Mucosa of descending colon (tissue), 3 donors: Measurements from ENCODE around the gene TMEM164. TPM values are rescaled to one million over a fixed set of nuclear protein-coding genes. Genes with fewer than 3 reads are reported as not detected.

ENCODE experiments used
- ATAC-seq: fragments of 200-7000 bp; cut with Tn5 transposase; one replicate; pipeline ENCODE4 v1.9.1; 2020; ENCODE audit warnings: mild to moderate bottlenecking, moderate library complexity
- DNase-seq, 3 donors: peaks; one replicate each; pipeline ENCODE4 v3.0.0-alpha.2; 2020
- H3K36me3 ChIP-seq: fragments of 200-600 bp; one replicate; pipeline ENCODE4 v1.8.0; 2021; ENCODE audit warnings: low read depth, mild to moderate bottlenecking
- H3K4me1 ChIP-seq: fragments of 200-600 bp; one replicate; pipeline ENCODE4 v1.8.0; 2021; ENCODE audit warnings: low read depth, mild to moderate bottlenecking
- H3K4me3 ChIP-seq: fragments of 200-600 bp; one replicate; pipeline ENCODE4 v1.8.0; 2021; ENCODE audit warnings: mild to moderate bottlenecking
- H3K9me3 ChIP-seq: fragments of 200-600 bp; one replicate; pipeline ENCODE4 v1.8.0; 2021; ENCODE audit warnings: mild to moderate bottlenecking
- CTCF ChIP-seq: fragments of 200-600 bp; IDR thresholded peaks from one replicate; pipeline ENCODE4 v1.8.0; 2022; ENCODE audit warnings: antibody characterized with exemption, mild to moderate bottlenecking
- intact Hi-C, 2 donors: fragments of 100-400 bp; cut with DNase I in 1 of 2; cut with micrococcal nuclease in 1 of 2; formaldehyde crosslinking; loops; one replicate each; pipeline versions ENCODE4 v1.11.0 to v1.11.1; 2022; cut with DNase I, micrococcal nuclease
- total RNA-seq, 3 donors: library from RNA; stranded (reverse); fragmentation: NEBNext Ultra II Directional in 2 of 3; extraction: Animal tissue kit (Norgen Biotek cat#: 25700) in 2 of 3; gene quantifications; one replicate each; pipeline versions ENCODE4 v1.2.1 to v1.2.4, GENCODE V29; 2021 to 2023
- donor health status: DM: no; HTN: no; CAD: no; lungs with moderate emphysema.
- donor health status: DM: no; HTN: no; CAD: no.
- donor health status: DM: no; HTN: yes; CAD: no.

The TMEM164 gene
- total RNA-seq, 3 donors from 2014 or later, result 58.6 to 103 (median 95.4) TPM

GRCh38 chrX:110015032-110015431 lies 12.1 kb downstream of the TMEM164 start:
- DNase-seq (no peak), ATAC-seq (no peak)
- Histone ChIP-seq H3K9me3 (no peaks in the 10 kb centered on the region), H3K4me1 (no peaks in the 10 kb centered on the region), H3K4me3 (no peak overlapping the region), H3K36me3 (no peaks in the 10 kb centered on the region)
- no peak for TF ChIP-seq CTCF
- intact Hi-C loops, result no loop called here

GRCh38 chrX:110015915-110016314 lies 13.0 kb downstream of the TMEM164 start:
- H3K9me3 ChIP-seq, result no peaks in the 10 kb centered on the region
- no peak overlapping the region for H3K4me3 ChIP-seq
- no peaks in the 10 kb centered on the region for H3K36me3 ChIP-seq
- DNase-seq (no peak), ATAC-seq (no peak)
- TF ChIP-seq CTCF, result no peak
- H3K4me1 ChIP-seq, result no peaks in the 10 kb centered on the region
- intact Hi-C loops, result no loop called here

GRCh38 chrX:110020536-110020935 lies 17.6 kb downstream of the TMEM164 start:
- H3K9me3 ChIP-seq, result no peaks in the 10 kb centered on the region
- intact Hi-C loops, result no loop called here
- no peaks in the 10 kb centered on the region for H3K4me1 ChIP-seq
- H3K36me3 ChIP-seq, result no peaks in the 10 kb centered on the region
- ATAC-seq (no peak), DNase-seq (no peak)
- no peak overlapping the region for H3K4me3 ChIP-seq
- no peak for TF ChIP-seq CTCF

- intact Hi-C loops, result no loop called here
- no peaks in the 10 kb centered on the region for H3K36me3 ChIP-seq
- no peak for TF ChIP-seq CTCF
- H3K9me3 ChIP-seq, result no peaks in the 10 kb centered on the region
- H3K4me3 ChIP-seq, result no peak overlapping the region
- DNase-seq (no peak), ATAC-seq (peak; percentile 9)
- no peaks in the 10 kb centered on the region for H3K4me1 ChIP-seq
Observed at GRCh38 chrX:110021258-110022022, 18.5 kb downstream of the TMEM164 start.

- no peak overlapping the region for H3K4me3 ChIP-seq
- H3K9me3 ChIP-seq, result no peaks in the 10 kb centered on the region
- ATAC-seq (peak; percentile 27), DNase-seq (no peak)
- intact Hi-C loops, result no loop called here
- H3K4me1 ChIP-seq, result no peaks in the 10 kb centered on the region
- H3K36me3 ChIP-seq, result no peaks in the 10 kb centered on the region
- no peak for TF ChIP-seq CTCF
Observed at GRCh38 chrX:110022599-110023448, 19.9 kb downstream of the TMEM164 start.
